Activated CD8-positive, alpha-beta memory T cell treated with anti-CD3 and anti-CD28 coated beads for 1 hour (primary cell): ENCODE measurements around the gene PATJ.
"Not testable (repeated sequence)": the region's sequence is repeated elsewhere in the genome, so short reads cannot be mapped to it uniquely, and the experiment has no call there.

Source experiments
- DNase-seq, 2 donors: peaks; one replicate each; pipeline ENCODE4 v3.0.0-alpha.2; 2020; ENCODE audit warnings: low read depth in 1 of 2; ENCODE audit errors: extremely low read depth in 1 of 2

Gene PATJ

GRCh38 chr1:61741711-61742619 is at the start of gene PATJ:
Gene PATJ (plus strand): TSS chr1:61742480. CDS start chr1:61762893, 20,413 bp downstream.
- peak in 1 of 2 donors; percentile 49 for DNase-seq

- DNase-seq, result no peak
Observed at GRCh38 chr1:61699911-61700851, 42.1 kb upstream of the PATJ start.

- no peak for DNase-seq
Observed at GRCh38 chr1:61708953-61709907, 33.0 kb upstream of the PATJ start.

GRCh38 chr1:61709908-61710289 is 32.4 kb upstream of the PATJ start:
- no peak for DNase-seq

- DNase-seq, result not testable (repeated sequence)
Observed at GRCh38 chr1:61711257-61711656, 31.0 kb upstream of the PATJ start.

- no peak for DNase-seq
Observed at GRCh38 chr1:61711969-61712368, 30.3 kb upstream of the PATJ start.

- DNase-seq, result not testable (repeated sequence)
Observed at GRCh38 chr1:61718996-61719663, 23.1 kb upstream of the PATJ start.

GRCh38 chr1:61724506-61724812 is 17.8 kb upstream of the PATJ start:
- DNase-seq, result no peak

- DNase-seq, result peak; percentile 36 to 77
Observed at GRCh38 chr1:61724813-61725694, 17.2 kb upstream of the PATJ start, which contains the start of gene TM2D1. Gene TM2D1 (minus strand): TSS chr1:61725141. CDS start chr1:61725120, 21 bp downstream.

GRCh38 chr1:61727544-61727943 is 14.7 kb upstream of the PATJ start:
- DNase-seq, result no peak

GRCh38 chr1:61730679-61731078 is 11.6 kb upstream of the PATJ start:
- not testable (repeated sequence) for DNase-seq

GRCh38 chr1:61732726-61733125 is 9.6 kb upstream of the PATJ start:
- no peak for DNase-seq

- no peak for DNase-seq
Observed at GRCh38 chr1:61740751-61741700, 1.3 kb upstream of the PATJ start.

GRCh38 chr1:61742620-61743430 is 545 bp downstream of the PATJ start:
- DNase-seq, result no peak

GRCh38 chr1:61743431-61743705 is 1.1 kb downstream of the PATJ start:
- DNase-seq, result no peak

- DNase-seq, result no peak
Observed at GRCh38 chr1:61743716-61744580, 1.7 kb downstream of the PATJ start.
